ENCODE data around the gene SLC24A4. TPM values are rescaled to one million over a fixed set of nuclear protein-coding genes. Genes with fewer than 3 reads are reported as not detected.

Gene SLC24A4
- total RNA-seq, 4 donors from 2014 or later, result 0.35 to 0.49 TPM; not detected in 2

- no peak overlapping the region for H3K4me3 ChIP-seq
- no peak for DNase-seq
- H3K9me3 ChIP-seq, result no peaks in the 10 kb centered on the region
- H3K4me1 ChIP-seq, result no peaks in the 10 kb centered on the region
- no peaks in the 10 kb centered on the region for H3K27me3 ChIP-seq
- TF ChIP-seq POLR2A (IDR thresholded peaks at IDR 0.05) (no peak), CTCF (IDR thresholded peaks at IDR 0.05) (no peak)
- no peak overlapping the region for H3K27ac ChIP-seq
- intact Hi-C loops (cut with DNase I; ENCODE audit: low total_unique reads), result no loop called here
- H3K36me3 ChIP-seq, result no peaks in the 10 kb centered on the region
Measured at GRCh38 chr14:92404938-92405337, 82.0 kb downstream of the SLC24A4 start.

DNA sequence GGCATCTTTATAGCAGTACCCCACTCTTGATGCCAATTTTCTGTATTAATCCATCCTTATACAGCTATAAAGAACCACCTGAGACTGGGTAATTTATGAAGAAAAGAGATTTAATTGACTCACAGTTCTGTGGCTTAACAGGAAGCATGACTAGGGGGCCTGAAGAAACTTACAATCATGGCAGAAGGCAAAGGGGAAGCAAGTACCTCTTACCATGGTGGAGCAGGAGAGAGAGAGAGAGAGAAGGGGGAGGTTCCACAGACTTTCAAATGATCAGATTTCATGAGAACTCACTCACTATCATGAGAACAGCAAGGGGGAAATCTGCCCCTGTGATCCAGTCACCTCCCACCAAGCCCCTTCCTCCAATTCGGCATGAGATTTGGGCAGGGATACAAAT lies 84.4 kb downstream of the SLC24A4 start:
- DNase-seq, result no peak

DNA sequence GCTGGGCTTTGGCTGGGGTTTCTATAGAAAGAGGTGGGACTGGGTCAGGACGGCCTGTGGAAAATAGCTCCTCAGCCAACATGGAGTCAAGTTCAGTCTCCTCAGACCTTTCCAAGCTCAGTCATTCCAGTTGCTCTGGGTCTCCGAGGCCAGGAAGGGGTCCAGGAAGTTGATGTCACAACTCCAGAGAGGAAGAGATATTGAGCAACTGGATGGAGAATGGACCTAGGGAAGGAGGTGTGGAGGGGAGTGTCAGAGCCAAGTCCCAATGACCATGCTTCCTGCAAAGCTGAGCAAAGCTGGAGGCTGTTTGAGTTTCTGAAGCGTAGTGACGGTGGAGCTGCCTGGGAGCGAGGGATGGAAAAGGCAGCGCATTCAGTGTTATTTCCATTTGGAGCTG lies 86.1 kb downstream of the SLC24A4 start:
- Histone ChIP-seq H3K9me3 (no peaks in the 10 kb centered on the region), H3K27ac (no peak overlapping the region), H3K4me1 (no peaks in the 10 kb centered on the region), H3K27me3 (no peaks in the 10 kb centered on the region), H3K4me3 (no peak overlapping the region), H3K36me3 (no peaks in the 10 kb centered on the region)
- TF ChIP-seq POLR2A (IDR thresholded peaks at IDR 0.05), result no peak
- intact Hi-C loops (cut with DNase I; ENCODE audit: low total_unique reads), result no loop called here
- DNase-seq, result no peak

More for the DNA sequence above, 84.4 kb downstream of the SLC24A4 start:
- no peaks in the 10 kb centered on the region for H3K4me1 ChIP-seq
- intact Hi-C loops (cut with DNase I; ENCODE audit: low total_unique reads), result no loop called here
- H3K36me3 ChIP-seq, result no peaks in the 10 kb centered on the region
- H3K4me3 ChIP-seq, result no peak overlapping the region
- TF ChIP-seq POLR2A (IDR thresholded peaks at IDR 0.05) (no peak), CTCF (IDR thresholded peaks at IDR 0.05) (no peak)
- H3K27ac ChIP-seq, result no peak overlapping the region
- no peaks in the 10 kb centered on the region for H3K9me3 ChIP-seq
- H3K27me3 ChIP-seq, result no peaks in the 10 kb centered on the region

GRCh38 chr14:92411135-92411534 lies 88.2 kb downstream of the SLC24A4 start:
- Histone ChIP-seq H3K36me3 (no peaks in the 10 kb centered on the region), H3K27me3 (no peaks in the 10 kb centered on the region), H3K4me1 (no peaks in the 10 kb centered on the region), H3K27ac (no peak overlapping the region), H3K4me3 (no peak overlapping the region), H3K9me3 (no peaks in the 10 kb centered on the region)
- DNase-seq, result no peak
- intact Hi-C loops (cut with DNase I; ENCODE audit: low total_unique reads), result no loop called here
- TF ChIP-seq POLR2A (IDR thresholded peaks at IDR 0.05), result no peak
- no peak for TF ChIP-seq CTCF (IDR thresholded peaks at IDR 0.05)

GRCh38 chr14:92411941-92412340 lies 89.0 kb downstream of the SLC24A4 start:
- H3K36me3 ChIP-seq, result no peaks in the 10 kb centered on the region
- no peak overlapping the region for H3K27ac ChIP-seq
- H3K4me3 ChIP-seq, result no peak overlapping the region
- H3K4me1 ChIP-seq, result no peaks in the 10 kb centered on the region
- DNase-seq, result no peak
- H3K9me3 ChIP-seq, result no peaks in the 10 kb centered on the region
- intact Hi-C loops (cut with DNase I; ENCODE audit: low total_unique reads), result no loop called here
- H3K27me3 ChIP-seq, result no peaks in the 10 kb centered on the region
- TF ChIP-seq CTCF (IDR thresholded peaks at IDR 0.05) (no peak), POLR2A (IDR thresholded peaks at IDR 0.05) (no peak)

- no peaks in the 10 kb centered on the region for H3K9me3 ChIP-seq
- TF ChIP-seq CTCF (IDR thresholded peaks at IDR 0.05), result no peak
- TF ChIP-seq POLR2A (IDR thresholded peaks at IDR 0.05), result no peak
- H3K27me3 ChIP-seq, result no peaks in the 10 kb centered on the region
- no peak overlapping the region for H3K4me3 ChIP-seq
- intact Hi-C loops (cut with DNase I; ENCODE audit: low total_unique reads), result no loop called here
- H3K36me3 ChIP-seq, result no peaks in the 10 kb centered on the region
- H3K27ac ChIP-seq, result no peak overlapping the region
- no peak for DNase-seq
- H3K4me1 ChIP-seq, result no peaks in the 10 kb centered on the region
Measured at GRCh38 chr14:92412912-92413311, 89.9 kb downstream of the SLC24A4 start.

Measured in uterus (tissue), 4 donors.